ENCODE results near the gene RRP15.
A peak's percentile ranks its signal among the peaks of the same experiment; 100 is the strongest.

The RRP15 gene, protein sequence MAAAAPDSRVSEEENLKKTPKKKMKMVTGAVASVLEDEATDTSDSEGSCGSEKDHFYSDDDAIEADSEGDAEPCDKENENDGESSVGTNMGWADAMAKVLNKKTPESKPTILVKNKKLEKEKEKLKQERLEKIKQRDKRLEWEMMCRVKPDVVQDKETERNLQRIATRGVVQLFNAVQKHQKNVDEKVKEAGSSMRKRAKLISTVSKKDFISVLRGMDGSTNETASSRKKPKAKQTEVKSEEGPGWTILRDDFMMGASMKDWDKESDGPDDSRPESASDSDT
- total RNA-seq = 36.2 to 132 reads per million in 2 experiments

DNA sequence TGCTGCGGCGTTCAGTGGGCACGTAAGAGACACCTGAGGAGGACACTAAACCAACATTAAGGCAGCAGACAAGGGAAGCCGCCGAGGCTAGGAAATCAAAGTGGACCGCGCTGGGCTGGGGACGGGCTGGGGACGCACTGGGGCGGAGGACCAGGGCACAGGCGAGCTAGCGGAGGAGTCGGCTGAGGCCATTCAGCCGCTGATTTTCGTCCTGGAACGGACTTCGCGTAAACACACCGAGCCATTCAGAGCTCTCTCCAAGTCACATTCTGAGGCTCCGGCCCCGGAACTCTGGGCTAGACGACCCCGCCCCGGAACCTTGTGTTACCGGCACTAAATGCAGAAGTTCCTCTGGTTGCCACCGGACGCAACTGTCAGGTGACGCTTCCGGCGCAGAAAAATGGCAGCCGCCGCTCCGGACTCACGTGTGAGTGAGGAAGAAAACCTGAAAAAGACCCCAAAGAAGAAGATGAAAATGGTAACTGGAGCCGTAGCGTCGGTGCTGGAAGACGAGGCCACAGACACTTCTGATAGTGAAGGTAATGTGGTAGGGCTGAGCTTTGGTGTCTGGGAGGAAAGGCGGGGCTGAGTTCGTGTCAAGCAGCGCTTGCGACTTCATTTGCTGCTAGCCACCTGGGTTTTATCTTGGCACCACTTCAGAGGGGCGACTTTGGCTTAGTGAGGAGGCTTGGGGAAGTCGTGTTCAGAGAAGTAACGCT, at the start of gene RRP15:
Gene RRP15, plus strand, starts transcription at position 377 of the 719 bp plus-strand sequence. Its CDS starts 24 bp downstream, at position 401.
- peak; percentile 74 for DNase-seq (ENCODE audit: low read depth)

DNA sequence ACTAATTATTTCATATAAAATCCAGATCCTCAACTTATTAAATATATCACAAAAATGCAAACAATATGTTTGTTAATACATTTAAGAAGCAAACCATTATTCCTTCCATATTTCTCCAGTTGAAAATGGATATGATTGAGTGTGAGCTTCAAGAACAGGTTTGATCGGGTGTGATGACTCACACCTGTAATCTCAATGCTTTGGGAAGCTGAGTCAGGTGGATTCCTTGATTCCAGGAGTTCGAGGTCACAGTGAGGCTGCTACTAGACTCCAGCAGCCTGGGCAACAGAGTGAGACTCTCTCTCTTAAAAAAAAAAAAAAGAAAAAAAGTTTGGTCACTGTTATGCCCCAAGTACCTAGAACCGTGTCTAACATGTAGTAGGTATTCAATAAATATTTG, 42.9 kb upstream of the RRP15 start:
- DNase-seq (ENCODE audit: low read depth) = no peak

DNA sequence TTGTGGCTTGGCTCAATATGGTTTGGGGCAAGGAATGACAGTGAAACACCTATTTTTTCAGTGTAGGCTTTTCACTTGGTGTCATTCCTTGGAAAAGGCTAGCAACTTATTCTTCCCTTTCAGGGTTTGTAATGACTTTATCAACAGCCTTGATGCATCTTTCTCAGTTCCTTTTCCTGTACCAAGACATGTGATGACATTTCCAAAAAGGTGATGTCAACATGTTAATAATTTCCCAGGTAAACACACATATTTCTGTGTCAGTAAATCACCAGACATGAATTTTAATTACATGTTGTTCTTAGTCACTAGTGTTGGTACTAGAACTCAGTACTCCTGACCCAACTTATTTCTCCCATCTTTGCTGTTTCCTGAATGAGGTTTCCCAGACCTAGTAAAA, 37.8 kb upstream of the RRP15 start:
- DNase-seq (ENCODE audit: low read depth) = no peak

DNA sequence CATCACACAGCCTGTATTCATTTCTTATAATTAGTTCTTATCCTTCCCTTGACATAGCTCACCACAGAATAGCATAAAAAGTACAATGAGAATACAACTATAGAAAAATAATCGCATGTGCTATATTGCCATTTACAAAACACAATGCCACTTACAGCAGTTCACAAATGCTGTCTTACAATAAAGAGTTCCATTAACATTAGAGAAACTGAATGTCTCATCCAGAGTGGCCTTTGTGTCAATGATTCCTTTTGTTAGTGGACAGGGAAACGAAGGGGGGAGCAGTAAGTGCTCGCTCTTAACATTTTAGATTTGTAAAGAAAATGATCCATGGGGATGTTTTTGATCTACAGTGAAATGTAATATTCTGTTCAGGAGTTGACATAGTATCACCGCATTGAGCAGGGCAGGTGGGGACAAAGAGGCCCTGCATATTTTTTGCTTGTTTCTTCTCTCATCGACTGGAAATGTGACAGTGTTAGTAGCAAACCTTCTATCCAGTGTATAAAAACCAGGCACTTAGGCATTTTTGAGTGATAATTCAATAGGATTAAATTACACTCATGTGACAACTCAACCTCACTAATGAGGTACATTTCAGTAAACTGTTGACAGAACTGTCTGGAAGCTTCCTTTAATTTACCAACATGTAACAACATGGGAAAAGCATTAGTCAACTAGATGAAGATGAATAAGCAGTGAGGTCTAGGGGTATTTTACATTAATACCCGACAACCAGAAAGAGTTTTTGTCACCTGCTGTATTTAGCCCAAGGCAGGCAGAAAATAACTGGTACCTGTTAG, 35.6 kb upstream of the RRP15 start:
- no peak for DNase-seq (ENCODE audit: low read depth)

DNA sequence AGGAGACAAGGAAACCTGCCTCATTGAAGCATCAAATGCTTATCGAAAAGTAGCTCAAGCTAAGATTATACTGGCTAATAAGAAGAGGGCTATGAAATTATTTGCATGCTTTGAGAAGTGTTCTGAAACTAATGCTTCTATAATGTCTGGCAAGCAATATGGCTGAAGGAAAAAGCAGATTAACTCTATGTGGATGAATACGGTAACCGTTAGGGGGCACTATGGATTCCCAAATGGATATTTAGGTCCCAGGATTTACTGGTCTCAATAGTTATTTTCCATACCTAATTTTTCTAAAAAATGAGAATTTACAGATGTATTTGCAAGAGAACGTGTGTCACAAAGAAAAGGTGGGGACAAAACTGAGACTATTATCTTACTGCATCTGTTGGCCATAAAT, 34.6 kb upstream of the RRP15 start:
- no peak for DNase-seq (ENCODE audit: low read depth)

DNA sequence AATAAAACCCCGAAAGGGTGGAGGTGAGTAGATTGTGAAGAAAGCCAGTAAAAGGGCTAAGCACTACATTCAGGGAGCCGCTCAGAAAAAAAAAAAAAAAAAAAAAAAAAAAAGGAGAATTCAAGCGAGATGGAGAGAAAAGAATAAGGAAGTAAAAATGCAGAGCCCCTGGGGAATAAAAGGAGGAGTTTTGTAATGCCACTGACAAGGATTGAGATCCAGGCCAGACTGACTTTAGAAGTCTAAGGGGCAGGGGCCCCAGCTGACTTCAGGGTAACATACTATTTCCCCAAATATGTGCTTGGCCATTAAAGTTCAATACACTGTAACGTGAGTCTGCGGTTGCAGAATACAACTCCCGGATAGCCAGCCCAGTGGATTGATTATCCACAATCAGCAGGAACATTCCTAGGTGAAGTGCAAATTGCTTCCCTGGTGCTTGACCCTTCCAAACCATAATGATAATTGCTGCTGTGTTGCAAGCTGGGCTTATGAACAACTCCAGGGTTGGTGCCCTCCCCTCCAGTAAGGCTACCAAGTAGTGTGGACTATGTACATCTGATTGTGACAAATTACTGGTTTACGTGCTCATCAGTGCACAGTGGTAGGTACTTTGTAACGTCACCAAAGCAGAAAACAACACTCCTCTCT, 30.7 kb upstream of the RRP15 start:
- no peak for DNase-seq (ENCODE audit: low read depth)

DNA sequence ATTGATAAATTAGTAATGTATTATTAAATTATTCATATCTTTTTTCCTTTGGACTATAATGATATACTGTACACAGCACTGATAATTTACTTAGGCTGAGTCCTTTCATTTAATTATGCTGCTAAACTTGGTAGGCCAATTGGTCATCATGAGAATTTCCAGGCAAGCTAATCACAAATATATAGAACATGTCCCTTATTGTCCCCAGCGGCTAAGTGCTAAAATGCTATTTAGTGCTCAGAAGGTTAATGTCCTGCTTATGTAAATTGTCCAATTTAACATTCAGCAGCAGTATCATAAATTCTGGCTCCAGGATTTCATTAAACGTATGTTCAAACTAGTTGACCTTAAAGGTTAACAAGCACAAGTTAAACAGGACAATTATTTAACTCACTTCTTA, 30.0 kb upstream of the RRP15 start:
- DNase-seq (ENCODE audit: low read depth) = no peak

DNA sequence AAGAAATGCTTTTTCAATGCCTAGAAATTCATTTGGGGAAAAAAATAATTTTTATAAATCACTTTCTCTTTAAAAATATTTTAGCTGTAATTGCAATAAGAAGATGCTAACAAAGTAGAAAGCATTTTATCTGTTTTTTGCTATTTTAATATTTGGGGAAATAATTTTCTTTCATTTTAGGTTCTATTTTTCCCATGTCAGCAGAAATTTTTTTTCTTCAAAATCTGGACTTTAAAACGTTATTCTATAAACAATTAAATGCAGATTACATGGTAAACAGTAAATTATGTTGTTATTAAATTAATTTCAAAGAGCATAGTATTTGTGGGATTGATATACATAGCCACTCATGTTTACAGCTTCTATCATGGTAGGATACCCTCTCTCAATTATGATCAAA, 27.7 kb upstream of the RRP15 start:
- DNase-seq (ENCODE audit: low read depth) = no peak

DNA sequence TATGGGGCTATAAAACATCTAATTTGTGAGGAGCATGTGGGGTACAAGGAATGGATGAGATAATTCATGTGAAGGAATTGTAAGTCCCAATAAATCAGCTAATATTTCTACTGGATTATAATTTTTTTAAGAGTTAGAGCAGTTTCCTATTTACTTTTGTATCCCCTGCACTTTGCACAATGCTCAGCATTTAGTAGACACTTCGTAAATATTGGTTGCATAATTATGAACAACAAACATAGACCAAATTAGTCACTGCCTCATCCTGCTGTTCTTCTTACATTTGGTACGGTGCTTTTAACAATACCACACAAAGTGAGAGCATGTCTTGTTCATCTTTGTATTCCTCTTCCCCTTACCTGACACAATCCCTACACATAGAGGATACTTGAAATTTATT, 27.1 kb upstream of the RRP15 start:
- DNase-seq (ENCODE audit: low read depth) = no peak

DNA sequence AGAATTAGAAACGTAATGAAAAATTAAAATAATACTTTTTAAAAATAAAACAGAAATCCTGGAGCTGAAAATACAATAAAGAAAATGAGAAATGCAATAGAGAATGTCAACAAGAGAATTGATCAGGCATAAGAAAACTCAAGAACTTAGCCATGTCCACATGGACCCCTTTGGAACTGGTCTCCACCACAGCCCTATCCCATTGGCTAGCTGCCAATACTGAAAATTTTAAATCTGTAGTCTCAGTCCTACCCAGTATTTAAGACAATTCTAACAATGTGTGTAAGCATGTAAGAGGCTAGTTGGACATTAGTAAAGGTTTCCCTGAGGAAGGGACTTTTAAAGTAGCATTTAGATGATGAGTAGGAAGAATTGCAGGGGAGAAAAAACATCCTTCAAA, 25.8 kb upstream of the RRP15 start:
- no peak for DNase-seq (ENCODE audit: low read depth)

DNA sequence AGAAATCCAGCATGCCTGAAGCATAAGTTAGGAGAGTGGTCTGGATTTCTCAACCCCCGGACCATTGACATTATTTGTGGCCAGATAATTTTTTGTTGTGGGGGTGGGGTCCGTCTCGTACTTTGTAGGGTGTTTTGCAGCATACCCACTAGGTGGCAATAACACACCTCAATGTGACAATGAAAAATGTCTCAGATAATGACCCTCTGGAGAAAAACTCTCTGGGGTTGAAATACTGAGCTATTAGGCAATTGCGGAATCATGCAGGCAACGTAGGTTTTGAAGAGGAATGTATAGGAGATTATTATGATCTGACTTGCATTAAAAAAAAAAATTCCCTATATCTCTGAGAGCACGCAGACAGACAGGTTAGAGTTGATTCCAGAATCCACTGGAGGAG, 25.3 kb upstream of the RRP15 start:
- no peak for DNase-seq (ENCODE audit: low read depth)

DNA sequence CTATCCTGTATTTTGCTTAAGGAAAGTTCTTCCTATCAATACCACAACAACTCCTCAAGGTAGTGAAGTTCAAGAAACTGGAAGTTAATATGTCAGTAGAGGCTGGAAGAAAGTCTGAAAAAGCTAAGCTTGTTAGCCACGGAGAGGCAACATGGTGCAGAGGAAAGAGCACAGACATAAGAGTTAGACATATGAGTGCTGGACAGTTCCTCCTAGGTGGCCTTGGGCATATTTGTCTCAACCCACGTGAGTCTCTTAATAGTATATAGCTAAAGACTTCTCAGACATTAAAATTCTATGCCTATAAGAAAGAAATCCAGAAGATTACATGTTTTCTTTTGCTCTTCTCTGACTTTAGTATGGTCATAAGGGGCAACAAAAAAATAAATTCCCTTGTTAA, 22.8 kb upstream of the RRP15 start:
- no peak for DNase-seq (ENCODE audit: low read depth)

DNA sequence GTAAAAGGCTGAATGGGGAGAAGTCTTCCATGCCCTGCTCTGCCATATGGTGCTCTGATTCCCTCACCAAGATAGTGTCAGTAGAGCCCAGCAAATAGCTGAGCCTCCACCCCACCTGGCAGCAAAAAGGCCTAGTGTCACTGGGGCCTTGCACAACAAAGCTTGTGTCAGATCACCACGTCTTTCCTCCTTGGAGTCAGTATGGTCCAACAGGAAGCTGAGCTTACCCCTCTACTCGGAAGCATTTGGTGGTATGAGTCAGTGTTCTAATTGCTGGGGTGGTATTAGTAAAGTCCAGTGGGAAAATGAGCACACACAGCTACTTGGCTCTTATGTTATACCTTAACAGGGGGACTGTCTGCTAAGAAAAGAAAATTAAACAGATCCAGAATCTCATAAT, 18.7 kb upstream of the RRP15 start:
- DNase-seq (ENCODE audit: low read depth) = no peak

DNA sequence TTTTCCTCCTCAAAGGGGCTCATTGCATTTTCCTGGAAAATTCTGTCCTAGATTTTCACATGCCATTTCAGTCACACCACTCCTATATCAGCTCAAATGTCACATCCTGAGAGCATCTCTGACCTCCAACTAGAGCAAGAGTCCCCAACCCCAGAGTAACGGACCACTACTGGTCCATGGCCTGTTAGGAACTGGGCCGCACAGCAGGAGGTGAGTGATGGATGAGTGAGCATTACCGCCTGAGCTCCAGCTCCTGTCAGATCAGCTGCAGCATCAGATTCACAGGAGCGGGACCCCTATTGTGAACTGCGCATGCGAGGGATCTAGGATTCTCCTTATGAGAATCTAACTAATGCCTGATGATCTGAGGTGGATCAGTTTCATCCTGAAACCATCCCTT, 12.7 kb upstream of the RRP15 start:
- no peak for DNase-seq (ENCODE audit: low read depth)

DNA sequence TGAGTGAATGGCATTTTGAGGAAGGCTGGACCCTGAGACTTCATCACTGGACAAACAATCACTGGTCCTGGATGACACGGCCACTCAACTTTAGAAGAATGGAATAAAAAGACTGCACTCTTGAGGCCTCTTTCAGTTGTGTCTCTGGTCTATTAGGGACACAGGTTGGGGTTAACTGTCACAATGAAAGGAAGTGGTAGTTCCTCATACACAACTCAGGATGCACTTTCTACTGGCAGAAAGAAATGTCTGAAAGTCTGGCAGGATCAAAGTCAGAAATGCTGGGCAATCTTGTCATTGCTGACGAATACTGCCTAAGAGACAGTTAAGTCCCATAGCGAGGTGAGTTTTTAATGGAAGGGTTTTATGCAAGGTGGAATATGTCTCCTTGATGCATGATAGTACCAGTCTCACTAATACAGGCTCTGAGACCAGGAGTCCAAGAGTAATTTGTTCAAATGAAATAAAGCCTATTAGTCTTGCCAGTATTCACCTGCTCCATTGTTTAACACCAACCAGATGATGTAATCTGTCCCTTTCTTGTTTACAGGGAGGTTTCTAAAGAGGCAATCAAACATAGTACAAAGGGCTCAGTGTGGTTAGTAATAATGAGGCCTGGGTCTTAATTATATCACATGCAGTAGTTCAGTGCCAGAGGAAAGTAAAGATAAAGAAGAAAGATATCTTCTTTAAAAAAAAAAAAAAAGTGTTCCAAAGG, 11.2 kb upstream of the RRP15 start:
- DNase-seq (ENCODE audit: low read depth) = no peak

DNA sequence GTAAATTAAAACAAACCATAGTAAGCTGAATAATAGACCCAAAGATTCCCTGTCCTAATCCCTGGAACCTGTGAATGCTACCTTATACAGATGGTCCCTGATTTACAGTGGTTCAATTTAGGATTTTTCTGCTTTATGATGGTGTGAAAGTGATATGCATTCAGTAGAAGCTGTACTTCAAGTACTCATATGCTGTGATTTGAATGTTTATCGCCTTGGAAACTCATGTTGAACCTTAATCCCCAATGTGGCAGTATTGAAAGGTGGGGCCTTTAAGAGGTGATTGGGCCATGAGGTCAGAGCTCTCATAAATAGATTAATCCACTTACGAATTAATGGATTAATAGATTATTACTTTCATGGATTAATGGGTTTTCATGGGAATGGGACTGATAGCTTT, 10.6 kb upstream of the RRP15 start:
- DNase-seq (ENCODE audit: low read depth) = no peak

DNA sequence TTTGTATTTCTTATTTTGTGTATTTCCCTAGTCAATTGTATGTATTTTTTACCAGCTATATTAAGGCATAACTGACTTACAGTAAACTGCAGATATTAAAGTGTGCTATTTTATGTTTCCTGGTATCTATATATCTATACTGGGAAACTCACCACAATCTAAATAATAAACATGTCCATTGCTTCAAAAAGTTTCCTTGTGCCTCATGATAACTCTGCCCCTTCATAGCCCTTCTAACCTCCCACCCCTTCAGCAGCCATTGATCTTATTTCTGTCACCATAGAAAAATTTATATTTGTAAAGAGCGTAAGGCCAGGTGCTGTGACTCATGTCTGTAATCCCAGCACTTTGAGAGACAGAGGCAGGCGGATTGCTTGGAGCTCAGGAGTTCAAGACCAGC, 9.3 kb upstream of the RRP15 start:
- DNase-seq (ENCODE audit: low read depth) = no peak

DNA sequence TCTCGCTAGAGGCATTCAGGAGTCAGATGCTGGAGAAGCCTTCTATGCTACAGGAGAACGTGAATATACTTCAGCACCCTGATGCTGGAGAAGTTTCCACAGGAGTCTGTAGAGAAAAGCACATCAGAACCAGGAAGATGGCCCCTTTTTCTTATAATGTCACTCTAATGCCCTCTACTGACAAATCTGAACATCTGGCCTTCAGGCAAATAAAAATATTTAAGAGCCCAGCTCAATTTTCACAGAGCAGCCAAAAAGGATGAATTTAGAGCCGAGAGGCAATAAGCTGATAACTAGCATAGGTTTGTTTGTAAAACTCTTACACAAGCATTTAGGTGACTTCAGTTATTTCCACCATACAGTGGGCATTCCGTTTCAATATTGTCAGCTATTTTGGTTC, 3.8 kb upstream of the RRP15 start:
- DNase-seq (ENCODE audit: low read depth) = no peak

DNA sequence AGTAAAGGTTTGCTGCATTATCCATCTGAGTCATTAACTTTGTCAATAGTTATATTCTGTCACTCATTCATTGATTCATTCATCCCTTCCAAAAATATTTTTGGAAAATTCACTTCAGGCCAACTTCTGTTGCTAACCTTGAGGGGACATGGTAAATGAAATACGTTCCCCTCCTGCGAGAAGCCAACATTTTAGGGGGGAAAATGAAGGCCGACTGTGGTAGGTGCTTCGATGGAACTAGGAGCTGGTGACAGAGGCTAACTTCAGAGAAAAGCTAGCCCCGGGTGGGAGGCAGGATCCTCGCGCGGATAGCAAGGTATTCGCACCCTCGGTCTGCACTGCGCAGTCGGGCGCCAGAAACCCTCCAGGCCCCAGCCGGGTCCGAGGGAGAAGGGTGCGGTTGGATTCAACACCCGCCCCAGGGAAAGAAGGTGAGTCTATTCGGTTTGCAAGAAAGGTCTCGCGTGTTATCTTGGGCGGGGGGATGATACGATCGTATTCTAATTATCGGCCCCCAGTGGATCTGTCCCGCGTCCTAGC, 646 bp upstream of the RRP15 start:
- no peak for DNase-seq (ENCODE audit: low read depth)

DNA sequence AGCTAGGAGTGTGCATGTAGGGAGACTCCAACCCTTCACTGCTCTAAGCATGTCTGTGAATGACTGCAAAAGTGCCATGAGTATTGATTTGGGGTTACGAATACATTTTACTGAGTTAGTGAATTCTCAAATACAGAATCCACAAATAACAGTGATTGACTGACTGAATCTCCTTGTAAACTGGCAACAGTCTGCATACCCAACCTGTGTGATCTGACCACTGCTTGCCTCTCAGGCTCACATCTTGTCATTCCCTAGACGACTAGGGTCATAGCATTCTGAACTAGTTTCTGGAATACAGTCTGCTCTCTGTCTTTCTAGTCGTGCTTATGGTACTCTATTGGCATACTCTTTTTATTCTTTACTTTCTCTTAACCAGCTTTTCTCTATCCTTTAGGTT, 7.4 kb downstream of the RRP15 start:
- DNase-seq (ENCODE audit: low read depth) = no peak

DNA sequence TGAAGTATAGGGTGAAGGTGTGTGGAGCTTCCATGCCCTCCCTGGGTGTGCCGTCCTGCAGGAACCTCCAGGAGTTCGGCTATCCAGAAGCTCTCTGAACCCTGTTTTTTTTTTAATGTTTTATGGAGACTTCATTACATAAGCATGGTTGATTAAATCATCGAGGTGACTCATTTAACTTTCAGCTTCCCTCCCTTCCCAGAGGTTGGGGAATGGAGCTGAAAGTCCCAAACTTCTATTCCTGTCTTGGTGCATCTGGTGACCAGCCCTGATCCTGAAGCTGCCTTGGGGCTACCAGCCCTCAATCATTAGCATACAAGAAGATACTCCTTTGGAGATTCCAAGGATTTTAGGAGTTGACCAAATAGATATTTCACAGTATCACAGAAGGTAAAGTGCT, 9.5 kb downstream of the RRP15 start:
- DNase-seq (ENCODE audit: low read depth) = no peak

DNA sequence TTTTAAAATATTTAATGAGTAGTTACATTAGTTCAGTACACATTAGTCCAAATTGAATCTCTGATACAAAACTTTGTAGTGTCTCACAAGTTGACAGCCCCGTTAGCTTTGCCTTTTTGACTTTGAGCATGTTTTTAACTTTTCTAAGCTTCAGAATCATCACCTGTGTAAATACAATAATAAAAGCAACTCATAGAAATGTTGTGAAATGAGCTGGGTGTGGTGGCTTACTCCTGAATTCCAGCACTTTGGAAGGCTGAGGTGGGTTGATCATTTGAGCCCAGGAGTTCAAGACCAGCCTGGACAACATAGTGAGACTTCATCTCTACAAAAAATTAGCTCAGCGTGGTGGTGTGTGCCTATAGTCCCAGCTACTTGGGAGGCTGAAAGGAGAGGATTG, 11.1 kb downstream of the RRP15 start:
- no peak for DNase-seq (ENCODE audit: low read depth)

All from T follicular helper cell (primary cell).